Measurements from ENCODE around the gene C3orf18. TPM values are rescaled to one million over a fixed set of nuclear protein-coding genes. Genes with fewer than 3 reads are reported as not detected.
A peak's percentile ranks its signal among the peaks of the same experiment; 100 is the strongest.

Gene C3orf18
- polyA plus RNA-seq, 4 donors: 1.1 to 3.9 (median 2.9) TPM

DNA sequence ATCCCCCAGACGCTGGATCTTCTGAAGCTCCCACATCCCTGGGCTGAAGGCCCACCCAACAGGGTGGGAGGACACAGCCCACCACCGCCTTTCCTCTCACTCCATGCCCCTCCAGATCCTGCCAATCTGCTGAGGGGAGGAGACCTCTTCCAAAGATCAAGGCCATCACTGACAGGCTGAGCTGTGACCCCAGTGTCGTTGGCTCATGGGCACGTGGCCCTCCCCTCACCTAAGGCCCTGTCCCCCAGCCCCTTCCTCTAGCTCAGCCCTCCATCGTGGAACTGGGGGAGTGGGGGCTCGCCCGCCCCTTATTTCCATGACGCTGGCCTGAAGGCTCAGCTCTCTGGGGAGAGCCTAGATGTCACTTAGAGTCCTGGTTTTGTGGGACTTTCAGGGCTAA, 10.4 kb downstream of the C3orf18 start:
- no peak for FAIRE-seq
- H3K27me3 ChIP-seq (ENCODE audit: control insufficient read depth in 3 of 3, insufficient read depth in 3 of 3, low read length in 3 of 3): peaks cover 0 to 3% (median 0%) of the 10 kb centered on the region in 3 donors
- H3K9me3 ChIP-seq (ENCODE audit: control insufficient read depth in 2 of 2, insufficient read depth in 1 of 2, low read depth in 1 of 2, low read length in 1 of 2): no peaks in the 10 kb centered on the region
- H3K4me3 ChIP-seq (ENCODE audit: low read depth in 1 of 3, low read length in 3 of 3): no peak overlapping the region
- peaks cover 0 to 7% (median 0%) of the 10 kb centered on the region in 3 donors for H3K36me3 ChIP-seq (ENCODE audit: control insufficient read depth in 3 of 3, insufficient read depth in 2 of 3, low read depth in 1 of 3, low read length in 3 of 3)
- no peak overlapping the region for H3K27ac ChIP-seq (ENCODE audit: low read depth in 1 of 3, low read length in 2 of 3)
- peaks cover 0 to 1% (median 0%) of the 10 kb centered on the region in 3 donors for H3K4me1 ChIP-seq (ENCODE audit: control insufficient read depth in 3 of 3, insufficient read depth in 2 of 3, low read depth in 1 of 3, low read length in 2 of 3)
- DNase-seq: no peak
- WGBS, 3 donors: 46 to 62% (median 55%) methylated on average over 6 to 8 of the region's 8 CpGs

DNA sequence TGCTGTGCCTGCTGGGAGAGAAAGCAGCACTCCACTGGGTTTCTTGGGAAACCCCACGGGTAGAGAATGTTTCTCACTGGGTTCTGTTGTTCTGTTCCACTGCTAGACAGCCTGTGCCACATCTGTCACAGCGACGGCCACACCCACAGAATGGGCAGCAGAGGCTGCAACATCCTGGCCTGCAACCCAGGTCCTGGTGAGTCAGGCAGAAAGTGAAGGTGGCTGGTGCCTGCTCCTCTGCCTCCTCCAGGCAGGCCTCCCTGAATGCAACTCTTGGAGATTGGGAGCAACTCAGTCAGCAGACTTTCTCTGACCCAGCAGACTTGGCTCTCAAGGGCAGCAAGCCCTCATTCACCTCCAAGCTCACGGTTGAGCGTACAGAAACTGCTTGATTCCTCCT, 13.0 kb downstream of the C3orf18 start:
- DNase-seq: no peak
- Histone ChIP-seq H3K9me3 (ENCODE audit: control insufficient read depth in 2 of 2, insufficient read depth in 1 of 2, low read depth in 1 of 2, low read length in 1 of 2) (no peaks in the 10 kb centered on the region), H3K27ac (ENCODE audit: low read depth in 1 of 3, low read length in 2 of 3) (no peak overlapping the region), H3K4me3 (ENCODE audit: low read depth in 1 of 3, low read length in 3 of 3) (no peak overlapping the region), H3K4me1 (ENCODE audit: control insufficient read depth in 3 of 3, insufficient read depth in 2 of 3, low read depth in 1 of 3, low read length in 2 of 3) (peaks cover 0 to 20% (median 0%) of the 10 kb centered on the region in 3 donors), H3K27me3 (ENCODE audit: control insufficient read depth in 3 of 3, insufficient read depth in 3 of 3, low read length in 3 of 3) (peaks cover 0 to 3% (median 0%) of the 10 kb centered on the region in 3 donors), H3K36me3 (ENCODE audit: control insufficient read depth in 3 of 3, insufficient read depth in 2 of 3, low read depth in 1 of 3, low read length in 3 of 3) (peaks cover 0 to 7% (median 0%) of the 10 kb centered on the region in 3 donors)
- no peak for FAIRE-seq
- WGBS, 3 donors: 64 to 73% (median 71%) methylated on average over 5 of the region's 5 CpGs

DNA sequence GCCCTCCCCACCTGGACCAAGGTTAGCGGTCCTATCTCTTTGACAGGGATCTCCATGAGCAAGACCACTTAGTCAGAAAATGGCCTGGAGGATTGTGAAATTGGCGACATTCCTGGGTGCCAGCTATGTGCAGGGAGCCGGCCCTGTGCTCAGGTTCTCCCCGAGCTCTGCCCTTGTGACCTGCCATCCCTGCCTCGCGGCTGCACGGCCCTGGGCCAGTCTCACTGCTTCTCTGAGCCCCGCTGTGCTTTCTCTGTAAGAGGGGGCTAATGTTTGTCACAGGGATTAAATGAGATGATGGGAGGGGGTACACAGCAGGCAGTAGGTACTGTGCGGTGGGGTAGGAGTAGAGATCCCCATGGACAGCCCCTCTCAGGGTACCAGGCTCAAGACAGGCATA, 14.9 kb downstream of the C3orf18 start:
- DNase-seq: no peak
- H3K9me3 ChIP-seq (ENCODE audit: control insufficient read depth in 2 of 2, insufficient read depth in 1 of 2, low read depth in 1 of 2, low read length in 1 of 2): no peaks in the 10 kb centered on the region
- WGBS, 3 donors: 69 to 83% (median 75%) methylated on average over 9 of the region's 9 CpGs
- no peak for FAIRE-seq
- H3K27ac ChIP-seq (ENCODE audit: low read depth in 1 of 3, low read length in 2 of 3): no peak overlapping the region
- no peaks in the 10 kb centered on the region for H3K36me3 ChIP-seq (ENCODE audit: control insufficient read depth in 3 of 3, insufficient read depth in 2 of 3, low read depth in 1 of 3, low read length in 3 of 3)
- H3K4me3 ChIP-seq (ENCODE audit: low read depth in 1 of 3, low read length in 3 of 3): no peak overlapping the region
- peaks cover 0 to 3% (median 0%) of the 10 kb centered on the region in 3 donors for H3K27me3 ChIP-seq (ENCODE audit: control insufficient read depth in 3 of 3, insufficient read depth in 3 of 3, low read length in 3 of 3)
- peaks cover 0 to 20% (median 0%) of the 10 kb centered on the region in 3 donors for H3K4me1 ChIP-seq (ENCODE audit: control insufficient read depth in 3 of 3, insufficient read depth in 2 of 3, low read depth in 1 of 3, low read length in 2 of 3)

DNA sequence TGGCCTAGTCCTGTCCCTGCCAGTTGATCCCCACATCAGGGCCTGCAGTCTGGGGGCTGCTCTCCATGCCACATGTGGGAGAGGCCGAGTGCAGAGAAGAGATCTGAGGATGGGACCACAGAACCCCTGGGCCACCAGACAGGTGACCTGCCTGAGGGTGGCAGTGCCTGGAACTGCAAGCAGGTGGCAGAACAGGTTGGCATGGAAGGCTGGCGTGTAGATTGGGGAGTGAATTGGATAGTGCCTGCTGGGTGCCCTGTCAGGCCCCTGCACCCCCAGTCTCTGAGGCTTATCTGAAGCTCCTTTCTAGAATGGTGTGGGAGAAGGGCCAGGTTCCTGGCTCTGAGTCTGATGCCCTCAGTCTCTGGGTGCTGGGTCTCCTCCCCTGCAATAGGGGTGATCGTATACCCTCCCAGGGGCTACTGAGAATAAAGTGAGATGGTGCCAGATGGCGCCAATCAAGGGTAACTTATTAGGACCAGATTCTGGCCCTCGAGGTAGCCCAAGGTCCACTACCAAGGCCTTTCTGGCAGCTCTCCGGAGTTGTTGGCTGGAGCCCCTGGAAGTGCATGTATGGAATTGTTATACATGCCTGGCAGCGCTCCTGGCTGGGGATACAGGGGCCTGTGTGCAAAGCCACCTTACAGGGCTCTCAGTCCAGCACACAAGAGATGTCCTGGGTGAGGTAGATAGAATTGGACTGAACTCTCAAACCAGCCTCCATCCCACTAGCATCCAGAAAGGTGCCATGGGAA, 15.7 kb downstream of the C3orf18 start:
- FAIRE-seq: no peak
- no peaks in the 10 kb centered on the region for H3K36me3 ChIP-seq (ENCODE audit: control insufficient read depth in 3 of 3, insufficient read depth in 2 of 3, low read depth in 1 of 3, low read length in 3 of 3)
- peaks cover 0 to 20% (median 0%) of the 10 kb centered on the region in 3 donors for H3K4me1 ChIP-seq (ENCODE audit: control insufficient read depth in 3 of 3, insufficient read depth in 2 of 3, low read depth in 1 of 3, low read length in 2 of 3)
- peaks cover 0 to under 1% (median 0%) of the 10 kb centered on the region in 3 donors for H3K27me3 ChIP-seq (ENCODE audit: control insufficient read depth in 3 of 3, insufficient read depth in 3 of 3, low read length in 3 of 3)
- H3K27ac ChIP-seq (ENCODE audit: low read depth in 1 of 3, low read length in 2 of 3): peak overlapping the region in 1 of 3 donors; percentile 33
- H3K9me3 ChIP-seq (ENCODE audit: control insufficient read depth in 2 of 2, insufficient read depth in 1 of 2, low read depth in 1 of 2, low read length in 1 of 2): no peaks in the 10 kb centered on the region
- no peak for DNase-seq
- H3K4me3 ChIP-seq (ENCODE audit: low read depth in 1 of 3, low read length in 3 of 3): no peak overlapping the region
- 76 to 77% (median 77%) methylated on average over 7 of the region's 7 CpGs for WGBS, 3 donors

DNA sequence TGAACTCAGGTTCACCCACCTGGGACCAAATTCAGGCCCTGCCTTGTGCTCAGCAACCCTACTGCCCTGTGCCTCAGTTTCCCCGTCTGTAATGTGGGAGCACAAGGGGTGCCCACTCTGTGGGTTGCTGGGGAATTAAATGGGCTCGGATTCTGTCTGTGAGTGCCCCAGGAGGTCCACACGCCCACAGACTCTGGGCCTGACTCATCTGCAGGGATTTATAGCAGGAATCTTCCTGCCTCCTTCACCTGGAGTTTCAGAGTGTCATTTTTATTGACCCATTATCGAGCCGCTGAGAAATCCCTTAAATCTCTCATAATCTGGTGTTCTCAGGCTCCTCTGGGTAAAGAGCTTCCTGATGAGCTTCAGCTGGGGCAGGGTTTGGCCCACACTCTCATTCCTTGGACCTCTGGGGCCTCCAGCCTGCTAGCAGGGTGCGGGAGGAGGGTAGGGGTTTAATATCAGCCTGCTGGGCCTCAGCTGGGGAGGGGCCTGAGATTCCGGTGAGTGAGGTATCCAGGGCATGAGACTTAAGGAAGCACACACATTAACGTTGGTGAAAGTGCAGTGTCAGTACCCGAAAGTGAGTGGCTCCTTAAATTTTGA, 16.4 kb downstream of the C3orf18 start:
- H3K4me3 ChIP-seq (ENCODE audit: low read depth in 1 of 3, low read length in 3 of 3): no peak overlapping the region
- H3K4me1 ChIP-seq (ENCODE audit: control insufficient read depth in 3 of 3, insufficient read depth in 2 of 3, low read depth in 1 of 3, low read length in 2 of 3): peaks cover 0 to 20% (median 0%) of the 10 kb centered on the region in 3 donors
- H3K36me3 ChIP-seq (ENCODE audit: control insufficient read depth in 3 of 3, insufficient read depth in 2 of 3, low read depth in 1 of 3, low read length in 3 of 3): no peaks in the 10 kb centered on the region
- H3K9me3 ChIP-seq (ENCODE audit: control insufficient read depth in 2 of 2, insufficient read depth in 1 of 2, low read depth in 1 of 2, low read length in 1 of 2): no peaks in the 10 kb centered on the region
- DNase-seq: peak in 1 of 2 donors; percentile 59
- FAIRE-seq: no peak
- WGBS, 3 donors: 41 to 46% (median 42%) methylated on average over 9 of the region's 9 CpGs
- H3K27me3 ChIP-seq (ENCODE audit: control insufficient read depth in 3 of 3, insufficient read depth in 3 of 3, low read length in 3 of 3): no peaks in the 10 kb centered on the region
- H3K27ac ChIP-seq (ENCODE audit: low read depth in 1 of 3, low read length in 2 of 3): peak overlapping the region in 1 of 3 donors; percentile 33

DNA sequence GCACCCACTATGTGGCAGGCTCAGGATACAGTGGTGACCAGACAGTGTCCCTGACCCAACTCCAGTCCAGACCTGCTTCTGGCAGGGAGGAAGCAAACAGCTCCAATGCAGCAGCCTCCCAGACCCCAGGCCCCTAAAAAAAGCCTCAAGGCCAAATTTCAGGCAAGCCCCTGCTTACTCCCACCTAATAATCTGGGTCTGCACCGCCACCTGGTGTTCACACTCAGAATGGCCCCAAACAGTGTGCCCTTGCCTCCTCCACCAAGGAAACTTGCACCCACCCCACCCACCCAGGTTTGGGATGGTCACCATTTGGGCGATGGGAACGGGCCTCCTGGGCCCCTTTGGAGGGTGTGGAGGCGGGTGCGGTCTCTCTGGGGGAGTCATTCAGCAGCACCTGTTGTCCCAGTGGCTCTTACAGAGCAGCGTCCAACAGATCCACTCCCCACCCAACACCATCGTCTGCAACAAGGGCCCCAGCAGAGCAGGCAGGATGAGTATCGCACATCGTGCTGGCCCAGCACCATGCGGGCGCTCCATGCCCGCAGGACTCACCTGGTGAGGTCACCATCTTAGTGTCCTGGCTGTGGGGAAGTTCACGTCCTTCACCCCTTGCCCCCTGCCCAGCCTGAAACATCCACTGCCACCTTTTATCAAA, 17.3 kb downstream of the C3orf18 start:
- FAIRE-seq: no peak
- 38 to 51% (median 39%) methylated on average over 13 of the region's 13 CpGs for whole genome bisulfite sequencing, 3 donors
- H3K4me1 ChIP-seq (ENCODE audit: control insufficient read depth in 3 of 3, insufficient read depth in 2 of 3, low read depth in 1 of 3, low read length in 2 of 3): peaks cover 0 to 20% (median 0%) of the 10 kb centered on the region in 3 donors
- no peak overlapping the region for H3K4me3 ChIP-seq (ENCODE audit: low read depth in 1 of 3, low read length in 3 of 3)
- DNase-seq: peak; percentile 25 to 64
- H3K27ac ChIP-seq (ENCODE audit: low read depth in 1 of 3, low read length in 2 of 3): no peak overlapping the region
- H3K9me3 ChIP-seq (ENCODE audit: control insufficient read depth in 2 of 2, insufficient read depth in 1 of 2, low read depth in 1 of 2, low read length in 1 of 2): no peaks in the 10 kb centered on the region
- H3K36me3 ChIP-seq (ENCODE audit: control insufficient read depth in 3 of 3, insufficient read depth in 2 of 3, low read depth in 1 of 3, low read length in 3 of 3): no peaks in the 10 kb centered on the region
- no peaks in the 10 kb centered on the region for H3K27me3 ChIP-seq (ENCODE audit: control insufficient read depth in 3 of 3, insufficient read depth in 3 of 3, low read length in 3 of 3)

DNA sequence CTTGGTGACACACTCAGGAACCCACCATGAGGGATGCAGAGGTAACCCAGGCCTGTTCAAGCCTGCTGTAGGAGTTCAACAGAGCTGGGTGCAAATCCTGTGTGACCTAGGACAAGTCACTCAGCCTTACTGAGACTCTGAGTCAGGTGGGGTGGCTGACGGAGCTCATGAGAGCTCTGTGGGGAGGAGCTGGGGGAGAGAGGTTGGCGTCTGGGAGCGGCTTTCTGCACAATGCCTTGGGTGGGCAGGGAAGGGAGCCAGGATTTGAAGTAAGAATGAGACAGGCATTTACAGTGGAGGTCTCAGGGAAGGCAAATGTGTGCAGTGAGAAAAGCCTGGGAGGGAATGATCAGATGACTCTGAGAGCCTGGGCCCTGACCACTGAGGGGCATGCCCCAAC, 18.3 kb downstream of the C3orf18 start:
- H3K36me3 ChIP-seq (ENCODE audit: control insufficient read depth in 3 of 3, insufficient read depth in 2 of 3, low read depth in 1 of 3, low read length in 3 of 3): no peaks in the 10 kb centered on the region
- H3K27me3 ChIP-seq (ENCODE audit: control insufficient read depth in 3 of 3, insufficient read depth in 3 of 3, low read length in 3 of 3): no peaks in the 10 kb centered on the region

DNA sequence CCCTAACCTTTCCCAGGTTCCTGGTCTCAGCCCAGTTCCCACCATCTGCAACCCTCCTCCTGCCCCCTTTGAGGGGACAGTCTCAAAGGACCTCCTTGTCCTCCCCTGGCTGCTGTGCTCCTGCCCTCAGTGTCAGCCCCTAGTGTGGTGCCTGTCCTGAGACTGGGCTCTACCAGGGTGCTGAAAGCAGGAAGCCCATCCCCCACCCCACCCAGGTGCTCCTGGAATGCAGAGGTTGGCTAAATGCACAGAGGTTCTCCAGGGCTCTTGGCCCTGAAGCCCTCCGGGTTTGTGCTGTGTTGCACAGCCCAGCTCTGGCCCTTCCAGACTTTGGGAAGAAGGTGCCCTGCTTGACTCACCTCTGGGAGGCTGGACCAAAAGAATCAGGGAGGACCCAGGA, 21.8 kb downstream of the C3orf18 start:
- Histone ChIP-seq H3K4me1 (ENCODE audit: control insufficient read depth in 3 of 3, insufficient read depth in 2 of 3, low read depth in 1 of 3, low read length in 2 of 3) (peaks cover 0 to 7% (median 0%) of the 10 kb centered on the region in 3 donors), H3K36me3 (ENCODE audit: control insufficient read depth in 3 of 3, insufficient read depth in 2 of 3, low read depth in 1 of 3, low read length in 3 of 3) (no peaks in the 10 kb centered on the region), H3K4me3 (ENCODE audit: low read depth in 1 of 3, low read length in 3 of 3) (no peak overlapping the region), H3K27me3 (ENCODE audit: control insufficient read depth in 3 of 3, insufficient read depth in 3 of 3, low read length in 3 of 3) (no peaks in the 10 kb centered on the region), H3K9me3 (ENCODE audit: control insufficient read depth in 2 of 2, insufficient read depth in 1 of 2, low read depth in 1 of 2, low read length in 1 of 2) (no peaks in the 10 kb centered on the region), H3K27ac (ENCODE audit: low read depth in 1 of 3, low read length in 2 of 3) (no peak overlapping the region)
- WGBS, 3 donors: 38 to 74% (median 69%) methylated on average over 1 of the region's 1 CpG
- DNase-seq: no peak
- no peak for FAIRE-seq

More for the DNA sequence above, 18.3 kb downstream of the C3orf18 start:
- Histone ChIP-seq H3K9me3 (ENCODE audit: control insufficient read depth in 2 of 2, insufficient read depth in 1 of 2, low read depth in 1 of 2, low read length in 1 of 2) (no peaks in the 10 kb centered on the region), H3K4me1 (ENCODE audit: control insufficient read depth in 3 of 3, insufficient read depth in 2 of 3, low read depth in 1 of 3, low read length in 2 of 3) (peaks cover 0 to 20% (median 0%) of the 10 kb centered on the region in 3 donors), H3K27ac (ENCODE audit: low read depth in 1 of 3, low read length in 2 of 3) (no peak overlapping the region), H3K4me3 (ENCODE audit: low read depth in 1 of 3, low read length in 3 of 3) (no peak overlapping the region)
- 89 to 98% (median 91%) methylated on average over 3 of the region's 3 CpGs for WGBS, 3 donors
- DNase-seq (no peak), FAIRE-seq (no peak)

All from small intestine (tissue), 7 donors.